Peyer's patch (tissue), 4 donors: ENCODE measurements around the gene CPA1.

ENCODE experiments used
- CTCF ChIP-seq, 6 experiments: fragments of 450-650 bp in 4 of 6; fragments of 200-600 bp in 2 of 6; sonication (generic) in 1 of 6; IDR thresholded peaks; one replicate each; pipeline ENCODE4 v1.5.1; 2017 to 2019; ENCODE audit warnings: antibody characterized with exemption in 6 of 6, mild to moderate bottlenecking in 3 of 6, moderate library complexity in 1 of 6
- POLR2A ChIP-seq, 2 donors: fragments of 450-650 bp; IDR thresholded peaks; one replicate each; pipeline ENCODE4 v1.5.1; 2017; ENCODE audit warnings: antibody characterized with exemption in 2 of 2, mild to moderate bottlenecking in 2 of 2, moderate library complexity in 2 of 2

GRCh38 chr7:130432886-130433285 lies 52.6 kb downstream of the CPA1 start:
- TF ChIP-seq CTCF (IDR thresholded peaks at IDR 0.05), result no peak
- TF ChIP-seq POLR2A (IDR thresholded peaks at IDR 0.05), result no peak
